ENCODE measurements around the gene ANKDD1B.
"Not testable (repeated sequence)": the region's sequence is repeated elsewhere in the genome, so short reads cannot be mapped to it uniquely, and the experiment has no call there.

The ANKDD1B gene

GRCh38 chr5:75685141-75685540 lies 73.9 kb downstream of the ANKDD1B start:
- no peak overlapping the region for H3K27ac Mint-ChIP-seq
- no peaks in the 10 kb centered on the region for H3K9me3 Mint-ChIP-seq
- H3K4me3 Mint-ChIP-seq, result no peak overlapping the region
- peaks cover 28% of the 10 kb centered on the region for H3K36me3 Mint-ChIP-seq (ENCODE audit: low read depth)
- no peaks in the 10 kb centered on the region for H3K27me3 Mint-ChIP-seq (ENCODE audit: low read depth)
- TF ChIP-seq, protein P1, sequence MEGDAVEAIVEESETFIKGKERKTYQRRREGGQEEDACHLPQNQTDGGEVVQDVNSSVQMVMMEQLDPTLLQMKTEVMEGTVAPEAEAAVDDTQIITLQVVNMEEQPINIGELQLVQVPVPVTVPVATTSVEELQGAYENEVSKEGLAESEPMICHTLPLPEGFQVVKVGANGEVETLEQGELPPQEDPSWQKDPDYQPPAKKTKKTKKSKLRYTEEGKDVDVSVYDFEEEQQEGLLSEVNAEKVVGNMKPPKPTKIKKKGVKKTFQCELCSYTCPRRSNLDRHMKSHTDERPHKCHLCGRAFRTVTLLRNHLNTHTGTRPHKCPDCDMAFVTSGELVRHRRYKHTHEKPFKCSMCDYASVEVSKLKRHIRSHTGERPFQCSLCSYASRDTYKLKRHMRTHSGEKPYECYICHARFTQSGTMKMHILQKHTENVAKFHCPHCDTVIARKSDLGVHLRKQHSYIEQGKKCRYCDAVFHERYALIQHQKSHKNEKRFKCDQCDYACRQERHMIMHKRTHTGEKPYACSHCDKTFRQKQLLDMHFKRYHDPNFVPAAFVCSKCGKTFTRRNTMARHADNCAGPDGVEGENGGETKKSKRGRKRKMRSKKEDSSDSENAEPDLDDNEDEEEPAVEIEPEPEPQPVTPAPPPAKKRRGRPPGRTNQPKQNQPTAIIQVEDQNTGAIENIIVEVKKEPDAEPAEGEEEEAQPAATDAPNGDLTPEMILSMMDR (IDR thresholded peaks at IDR 0.05; ENCODE audit: unreplicated experiment in 3 of 3), result no peak
- no peaks in the 10 kb centered on the region for H3K4me1 Mint-ChIP-seq

DNA sequence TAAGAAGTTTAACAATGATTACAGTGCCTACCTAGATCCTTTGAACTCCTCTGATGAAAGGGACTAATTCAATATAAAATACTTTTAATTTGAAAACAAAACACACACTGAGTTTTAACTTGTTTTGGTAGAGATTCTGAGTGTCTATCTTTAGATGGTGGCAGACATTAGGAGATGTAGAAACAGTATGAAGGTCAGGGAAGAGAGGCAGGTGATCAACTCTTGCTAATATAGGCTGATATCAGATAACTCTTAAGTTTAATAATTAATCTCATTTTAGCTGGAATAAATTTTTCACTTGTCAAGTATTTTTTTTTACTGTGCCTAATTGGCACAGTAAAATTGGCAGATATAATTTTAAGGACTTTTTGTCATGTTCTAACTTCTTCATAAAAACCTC lies 75.2 kb downstream of the ANKDD1B start:
- Mint-ChIP-seq H3K4me1 (no peaks in the 10 kb centered on the region), H3K27me3 (ENCODE audit: low read depth) (no peaks in the 10 kb centered on the region), H3K4me3 (no peak overlapping the region), H3K27ac (no peak overlapping the region), H3K36me3 (ENCODE audit: low read depth) (peaks cover 28% of the 10 kb centered on the region), H3K9me3 (no peaks in the 10 kb centered on the region)
- TF ChIP-seq, protein P1 (IDR thresholded peaks at IDR 0.05; ENCODE audit: unreplicated experiment in 3 of 3), result no peak

DNA sequence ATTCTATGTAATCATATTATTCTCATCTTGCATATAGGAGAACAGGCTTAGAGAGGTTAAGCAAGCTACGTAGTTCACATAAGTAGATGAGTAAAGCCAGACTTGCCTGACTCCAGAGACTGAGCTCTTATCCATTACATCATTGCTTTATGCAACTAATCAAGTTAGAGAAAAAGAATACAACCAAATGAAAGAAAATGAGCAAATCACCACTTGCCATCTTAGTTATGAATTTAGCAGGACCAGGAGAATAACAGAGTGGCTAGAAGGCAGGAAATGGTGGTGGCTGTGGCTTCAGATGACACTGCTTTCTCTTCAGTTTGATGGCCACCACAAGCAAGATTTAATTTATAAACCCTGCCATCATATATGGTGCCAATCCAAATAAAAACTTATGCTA lies 79.4 kb downstream of the ANKDD1B start:
- H3K4me1 Mint-ChIP-seq, result no peaks in the 10 kb centered on the region
- TF ChIP-seq, protein P1 (IDR thresholded peaks at IDR 0.05; ENCODE audit: unreplicated experiment in 3 of 3), result no peak
- H3K27me3 Mint-ChIP-seq (ENCODE audit: low read depth), result no peaks in the 10 kb centered on the region
- H3K9me3 Mint-ChIP-seq, result no peaks in the 10 kb centered on the region
- H3K36me3 Mint-ChIP-seq (ENCODE audit: low read depth), result peaks cover 48% of the 10 kb centered on the region
- no peak overlapping the region for H3K4me3 Mint-ChIP-seq
- no peak overlapping the region for H3K27ac Mint-ChIP-seq

DNA sequence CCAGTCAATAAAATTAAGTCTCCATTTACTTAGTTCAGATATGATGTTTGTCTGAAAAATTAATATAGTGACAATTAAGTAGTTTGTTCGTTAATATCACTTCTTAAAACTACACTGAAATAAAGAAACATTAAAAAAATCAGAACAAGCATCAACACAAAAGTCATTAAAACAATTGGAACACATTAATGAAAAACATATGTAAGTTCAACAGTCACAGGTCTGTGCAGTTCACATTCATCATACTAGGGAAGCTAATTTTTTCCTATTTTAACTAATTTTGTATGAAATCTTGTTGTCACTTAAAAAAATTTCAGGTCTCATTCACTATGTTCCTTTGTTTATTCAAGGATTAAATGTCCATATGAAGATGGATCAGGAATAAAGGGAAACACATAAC lies 83.5 kb downstream of the ANKDD1B start:
- Mint-ChIP-seq H3K4me1 (no peaks in the 10 kb centered on the region), H3K4me3 (no peak overlapping the region), H3K36me3 (ENCODE audit: low read depth) (peaks cover 45% of the 10 kb centered on the region), H3K27ac (no peak overlapping the region), H3K27me3 (ENCODE audit: low read depth) (no peaks in the 10 kb centered on the region), H3K9me3 (peaks cover 8% of the 10 kb centered on the region)
- TF ChIP-seq, protein P1 (IDR thresholded peaks at IDR 0.05; ENCODE audit: unreplicated experiment in 3 of 3), result no peak

DNA sequence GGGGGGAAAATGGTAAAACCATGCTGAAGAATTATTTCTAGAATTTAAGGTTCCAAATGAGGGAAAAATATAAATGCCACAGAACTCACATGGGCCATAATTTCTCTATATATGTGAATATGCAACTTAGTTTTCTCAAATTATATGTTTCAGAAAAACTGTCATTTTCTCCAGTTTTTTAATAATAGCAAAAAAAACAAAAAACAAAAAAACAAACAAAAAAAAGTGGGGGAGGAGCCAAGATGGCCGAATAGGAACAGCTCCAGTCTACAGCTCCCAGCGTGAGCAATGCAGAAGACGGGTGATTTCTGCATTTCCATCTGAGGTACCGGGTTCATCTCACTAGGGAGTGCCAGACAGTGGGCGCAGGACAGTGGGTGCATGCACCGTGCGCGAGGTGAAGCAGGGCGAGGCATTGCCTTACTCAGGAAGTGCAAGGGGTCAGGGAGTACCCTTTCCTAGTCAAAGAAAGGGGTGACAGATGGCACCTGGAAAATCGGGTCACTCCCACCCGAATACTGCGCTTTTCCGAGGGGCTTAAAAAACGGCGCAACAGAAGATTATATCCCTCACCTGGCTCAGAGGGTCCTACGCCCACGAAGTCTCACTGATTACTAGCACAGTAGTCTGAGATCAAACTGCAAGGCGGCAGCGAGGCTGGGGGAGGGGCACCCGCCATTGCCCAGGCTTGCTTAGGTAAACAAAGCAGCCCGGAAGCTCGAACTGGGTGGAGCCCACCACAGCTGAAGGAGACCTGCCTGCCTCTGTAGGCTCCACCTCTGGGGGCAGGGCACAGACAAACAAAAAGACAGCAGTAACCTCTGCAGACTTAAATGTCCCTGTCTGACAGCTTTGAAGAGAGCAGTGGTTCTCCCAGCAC lies 84.5 kb downstream of the ANKDD1B start:
- not testable (repeated sequence) for H3K9me3 Mint-ChIP-seq; H3K4me1 Mint-ChIP-seq; H3K27ac Mint-ChIP-seq; H3K27me3 Mint-ChIP-seq (ENCODE audit: low read depth); H3K4me3 Mint-ChIP-seq
- peaks cover 45% of the 10 kb centered on the region for H3K36me3 Mint-ChIP-seq (ENCODE audit: low read depth)

GRCh38 chr5:75701856-75702255 lies 90.6 kb downstream of the ANKDD1B start:
- TF ChIP-seq, protein P1 (IDR thresholded peaks at IDR 0.05; ENCODE audit: unreplicated experiment in 3 of 3), result no peak
- Mint-ChIP-seq H3K27me3 (ENCODE audit: low read depth) (no peaks in the 10 kb centered on the region), H3K4me1 (no peaks in the 10 kb centered on the region), H3K27ac (no peak overlapping the region), H3K36me3 (ENCODE audit: low read depth) (peaks cover 42% of the 10 kb centered on the region), H3K4me3 (no peak overlapping the region), H3K9me3 (peaks cover 8% of the 10 kb centered on the region)

Data from nephron (organoid).